Ascending aorta (tissue), 2 donors: ENCODE data around the gene NUBP2. TPM values are rescaled to one million over a fixed set of nuclear protein-coding genes. Genes with fewer than 3 reads are reported as not detected.

Source experiments
- DNase-seq, 2 donors: peaks; one replicate each; pipeline ENCODE4 v3.0.0-alpha.2; 2019; ENCODE audit warnings: low spot score in 2 of 2
- H3K27ac ChIP-seq, 2 donors: fragments of 200-600 bp; sonication (generic); one replicate each; pipeline ENCODE4 v1.5.1; 2016 to 2017; ENCODE audit warnings: mild to moderate bottlenecking in 1 of 2
- H3K27me3 ChIP-seq: fragments of 200-600 bp; sonication (generic); one replicate; pipeline ENCODE4 v1.5.1; 2017
- H3K36me3 ChIP-seq, 2 donors: fragments of 200-600 bp; sonication (generic); one replicate each; pipeline ENCODE4 v1.5.1; 2016
- H3K4me1 ChIP-seq, 2 donors: fragments of 200-600 bp; sonication (generic); one replicate each; pipeline ENCODE4 v1.5.1; 2016 to 2017; ENCODE audit warnings: mild to moderate bottlenecking in 1 of 2
- H3K4me3 ChIP-seq, 2 donors: fragments of 200-600 bp; sonication (generic); one replicate each; pipeline ENCODE4 v1.5.1; 2016 to 2017; ENCODE audit warnings: mild to moderate bottlenecking in 1 of 2
- H3K9me3 ChIP-seq, 2 donors: fragments of 200-600 bp; sonication (generic); one replicate each; pipeline ENCODE4 v1.5.1; 2016
- CTCF ChIP-seq, 3 experiments: fragments of 200-600 bp in 2 of 3; fragments of 450-650 bp in 1 of 3; sonication (generic) in 2 of 3; IDR thresholded peaks; one replicate each; pipeline ENCODE4 v1.5.1; 2016 to 2019; ENCODE audit warnings: antibody characterized with exemption in 3 of 3, mild to moderate bottlenecking in 1 of 3, moderate library complexity in 1 of 3
- intact Hi-C: fragments of 100-400 bp; cut with DNase I; formaldehyde crosslinking; loops from one replicate; pipeline ENCODE4 v1.15.1; 2023
- total RNA-seq: library from RNA; depleted of rRNA; stranded (reverse); fragments of >200 nt; gene quantifications from one replicate; pipeline ENCODE4 v1.1.0, GENCODE V29; 2016

The NUBP2 gene
- total RNA-seq, 1 donor from 2014 or later = 182 TPM

GRCh38 chr16:1768767-1769401 is 13.9 kb upstream of the NUBP2 start:
- peaks cover 9 to 20% of the 10 kb centered on the region in 2 donors for H3K4me1 ChIP-seq
- peaks cover 40 to 54% of the 10 kb centered on the region in 2 donors for H3K36me3 ChIP-seq
- DNase-seq = no peak
- H3K9me3 ChIP-seq = no peaks in the 10 kb centered on the region
- intact Hi-C loops = no loop called here
- no peak overlapping the region for H3K4me3 ChIP-seq
- no peaks in the 10 kb centered on the region for H3K27me3 ChIP-seq
- no peak for TF ChIP-seq CTCF (IDR thresholded peaks at IDR 0.05)
- H3K27ac ChIP-seq = no peak overlapping the region

- intact Hi-C loops = loop anchor here (5.0 kb wide), 1 partner anchor 92 kb away; the partner anchor contains the start of gene JPT2
- H3K27me3 ChIP-seq = no peaks in the 10 kb centered on the region
- no peak for DNase-seq
- H3K4me1 ChIP-seq = peaks cover 16 to 27% of the 10 kb centered on the region in 2 donors
- TF ChIP-seq CTCF (IDR thresholded peaks at IDR 0.05) = no peak
- no peaks in the 10 kb centered on the region for H3K9me3 ChIP-seq
- H3K4me3 ChIP-seq = peak overlapping the region; percentile 98 to 99
- peaks cover 35 to 47% of the 10 kb centered on the region in 2 donors for H3K36me3 ChIP-seq
- peak overlapping the region; percentile 86 to 95 for H3K27ac ChIP-seq
Observed at GRCh38 chr16:1769402-1770300, 13.1 kb upstream of the NUBP2 start.

- H3K4me1 ChIP-seq = peaks cover 19 to 28% of the 10 kb centered on the region in 2 donors
- DNase-seq = peak in 1 of 2 donors; percentile 83
- peaks cover 26 to 44% of the 10 kb centered on the region in 2 donors for H3K36me3 ChIP-seq
- intact Hi-C loops = loop anchor here (5.0 kb wide), 1 partner anchor 93 kb away; the partner anchor contains the start of gene JPT2
- H3K27me3 ChIP-seq = no peaks in the 10 kb centered on the region
- TF ChIP-seq CTCF (IDR thresholded peaks at IDR 0.05) = no peak
- peak overlapping the region; percentile 98 to 99 for H3K4me3 ChIP-seq
- H3K27ac ChIP-seq = peak overlapping the region; percentile 86 to 95
- no peaks in the 10 kb centered on the region for H3K9me3 ChIP-seq
Observed at GRCh38 chr16:1770328-1771187, 12.2 kb upstream of the NUBP2 start.

- Histone ChIP-seq H3K27ac (peak within 1 kb of the TSS; percentile 95), H3K9me3 (no peaks in the 10 kb centered on the region), H3K4me1 (peaks cover 19 to 28% of the 10 kb centered on the region in 2 donors), H3K27me3 (no peaks in the 10 kb centered on the region), H3K4me3 (peak within 1 kb of the TSS; percentile 98 to 99), H3K36me3 (peaks cover 26 to 44% of the 10 kb centered on the region in 2 donors)
- no peak for TF ChIP-seq CTCF (IDR thresholded peaks at IDR 0.05)
- intact Hi-C loops = loop anchor here (5.0 kb wide), 1 partner anchor 94 kb away; the partner anchor contains the start of gene JPT2
- peak in 1 of 2 donors; percentile 86 for DNase-seq
Observed at GRCh38 chr16:1771188-1771863, 11.4 kb upstream of the NUBP2 start, which contains the start of gene NME3. TSS of gene NME3 (minus strand) at chr16:1771543. CDS start at chr16:1771534, 9 bp downstream.
